Measurements from ENCODE around the gene ARVCF.

DNA sequence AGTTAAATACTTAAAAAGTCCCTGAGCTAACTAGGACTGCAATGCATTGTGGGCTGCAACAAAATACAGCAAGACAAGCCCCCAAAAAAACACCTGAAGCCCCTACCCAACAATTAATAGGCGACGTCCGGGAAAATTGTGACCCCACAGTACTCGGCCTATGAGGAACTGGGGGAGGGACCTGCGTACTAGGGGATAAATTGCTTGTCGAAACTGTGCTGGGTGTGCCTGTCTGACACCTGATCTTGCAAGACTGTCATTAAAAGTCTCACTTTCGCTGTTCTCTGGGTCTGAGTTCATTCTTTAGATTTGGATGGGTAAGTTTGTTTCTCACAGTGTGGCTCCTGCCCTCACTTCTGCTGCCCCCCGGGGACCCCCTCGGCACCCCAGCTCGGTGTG, 19.5 kb upstream of the ARVCF start:
- no peak for TF ChIP-seq JUN (IDR thresholded peaks at IDR 0.05; ENCODE audit: low read depth, low read length)
- no peak for TF ChIP-seq SP4 (IDR thresholded peaks at IDR 0.05; ENCODE audit: low read length)
